ENCODE data around the gene FOXI3. TPM values are rescaled to one million over a fixed set of nuclear protein-coding genes. Genes with fewer than 3 reads are reported as not detected.

Gene FOXI3
- total RNA-seq, 4 donors from 2014 or later: not detected

GRCh38 chr2:88400037-88400767 lies 52.3 kb downstream of the FOXI3 start:
- Histone ChIP-seq H3K27me3 (peaks cover 0 to 18% (median 0%) of the 10 kb centered on the region in 4 donors), H3K27ac (replicated peaks in 1 of 4) (no peak overlapping the region), H3K9me3 (peaks cover 0 to 4% (median 0%) of the 10 kb centered on the region in 4 donors), H3K36me3 (no peaks in the 10 kb centered on the region), H3K4me1 (no peaks in the 10 kb centered on the region), H3K4me3 (no peak overlapping the region)
- TF ChIP-seq POLR2AphosphoS5 (IDR thresholded peaks at IDR 0.05) (no peak), EP300 (IDR thresholded peaks at IDR 0.05) (no peak), POLR2A (IDR thresholded peaks at IDR 0.05; ENCODE audit: low read depth) (no peak)
- TF ChIP-seq, protein P1, sequence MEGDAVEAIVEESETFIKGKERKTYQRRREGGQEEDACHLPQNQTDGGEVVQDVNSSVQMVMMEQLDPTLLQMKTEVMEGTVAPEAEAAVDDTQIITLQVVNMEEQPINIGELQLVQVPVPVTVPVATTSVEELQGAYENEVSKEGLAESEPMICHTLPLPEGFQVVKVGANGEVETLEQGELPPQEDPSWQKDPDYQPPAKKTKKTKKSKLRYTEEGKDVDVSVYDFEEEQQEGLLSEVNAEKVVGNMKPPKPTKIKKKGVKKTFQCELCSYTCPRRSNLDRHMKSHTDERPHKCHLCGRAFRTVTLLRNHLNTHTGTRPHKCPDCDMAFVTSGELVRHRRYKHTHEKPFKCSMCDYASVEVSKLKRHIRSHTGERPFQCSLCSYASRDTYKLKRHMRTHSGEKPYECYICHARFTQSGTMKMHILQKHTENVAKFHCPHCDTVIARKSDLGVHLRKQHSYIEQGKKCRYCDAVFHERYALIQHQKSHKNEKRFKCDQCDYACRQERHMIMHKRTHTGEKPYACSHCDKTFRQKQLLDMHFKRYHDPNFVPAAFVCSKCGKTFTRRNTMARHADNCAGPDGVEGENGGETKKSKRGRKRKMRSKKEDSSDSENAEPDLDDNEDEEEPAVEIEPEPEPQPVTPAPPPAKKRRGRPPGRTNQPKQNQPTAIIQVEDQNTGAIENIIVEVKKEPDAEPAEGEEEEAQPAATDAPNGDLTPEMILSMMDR (IDR thresholded peaks at IDR 0.05): no peak
- 43% methylated on average over 4 of the region's 4 CpGs for WGBS
- DNase-seq (ENCODE audit: extremely low spot score): no peak
- intact Hi-C loops (cut with DNase I): no loop called here

DNA sequence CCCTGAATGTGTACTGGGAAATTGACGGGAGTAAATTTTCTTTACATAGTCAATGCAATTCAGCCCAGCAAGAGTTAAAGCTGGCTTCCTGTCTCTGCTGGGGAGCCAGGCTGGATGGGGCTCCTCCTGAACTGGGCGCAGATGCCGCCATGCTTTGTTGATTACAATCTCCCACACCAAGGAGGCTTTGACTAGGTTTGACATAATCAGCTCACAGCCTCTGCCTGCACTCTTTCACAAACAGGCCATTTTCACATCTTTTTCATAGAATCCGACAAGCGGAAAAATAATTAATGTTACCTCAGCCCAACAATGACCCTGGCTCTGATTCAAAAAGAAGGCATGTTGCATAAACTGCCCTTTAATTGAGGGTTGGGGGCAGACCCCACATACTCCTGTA lies 54.3 kb downstream of the FOXI3 start:
- DNase-seq (ENCODE audit: extremely low spot score): no peak
- H3K9me3 ChIP-seq: peaks cover 0 to 4% (median 0%) of the 10 kb centered on the region in 4 donors
- 45% methylated on average over 5 of the region's 5 CpGs for WGBS
- intact Hi-C loops (cut with DNase I): no loop called here
- no peaks in the 10 kb centered on the region for H3K36me3 ChIP-seq
- peaks cover 0 to 18% (median 0%) of the 10 kb centered on the region in 4 donors for H3K27me3 ChIP-seq
- no peaks in the 10 kb centered on the region for H3K4me1 ChIP-seq
- TF ChIP-seq POLR2AphosphoS5 (IDR thresholded peaks at IDR 0.05) (no peak), POLR2A (IDR thresholded peaks at IDR 0.05; ENCODE audit: low read depth) (no peak), EP300 (IDR thresholded peaks at IDR 0.05) (no peak)
- TF ChIP-seq, protein P1 (IDR thresholded peaks at IDR 0.05): no peak
- no peak overlapping the region for H3K27ac ChIP-seq (replicated peaks in 1 of 4)
- no peak overlapping the region for H3K4me3 ChIP-seq

Small RNA genes lying within 50 kb of the gene (small RNA-seq; reads per million reads assigned to genes)
- gene RNU6-1007P: 0 reads per million in 3 donors

Other genes with a start within 250 kb of the FOXI3 start
- gene EIF2AK3, start 174.8 kb upstream of the FOXI3 start, total RNA-seq: 10 to 100 TPM in 2 of 4 donors, 1 to 10 TPM in 2; 7.9 to 11.9 (median 10.0) TPM
- gene RPIA, start 239.0 kb upstream of the FOXI3 start, total RNA-seq: 1 to 10 TPM; 6.6 to 8.6 (median 7.4) TPM